Astrocyte of the spinal cord (primary cell): ENCODE results near the gene CPD.
"Not testable (repeated sequence)": the region's sequence is repeated elsewhere in the genome, so short reads cannot be mapped to it uniquely, and the experiment has no call there.

Source experiments
- DNase-seq: peaks from one replicate; pipeline ENCODE4 v3.0.0; 2011; ENCODE audit warnings: low read depth, low spot score
- H3K4me3 ChIP-seq: 2 replicates; pipeline ENCODE4 v1.5.1; 2011; ENCODE audit warnings: low read depth, mild to moderate bottlenecking, low read length, moderate library complexity
- CTCF ChIP-seq: IDR thresholded peaks from 2 replicates; pipeline ENCODE4 v1.5.1; 2012; ENCODE audit warnings: low read depth, mild to moderate bottlenecking, low read length, inconsistent platforms
- in situ Hi-C: cut with HindIII; loops from 2 replicates; pipeline ENCODE4 v1.10.0; 2017; ENCODE audit warnings: low sequenced_read_pairs

CPD gene

GRCh38 chr17:30405161-30405560, 26.4 kb downstream of the CPD start:
- no peak overlapping the region for H3K4me3 ChIP-seq
- DNase-seq, result no peak
- in situ Hi-C loops, result no loop called here
- no peak for TF ChIP-seq CTCF

GRCh38 chr17:30410627-30411026, 31.9 kb downstream of the CPD start:
- H3K4me3 ChIP-seq, DNase-seq, in situ Hi-C loops: not testable (repeated sequence)

- H3K4me3 ChIP-seq, in situ Hi-C loops, DNase-seq: not testable (repeated sequence)
Observed at GRCh38 chr17:30412008-30412496, 33.3 kb downstream of the CPD start.

- DNase-seq, result no peak
- no peak for TF ChIP-seq CTCF
- in situ Hi-C loops, result no loop called here
- H3K4me3 ChIP-seq, result no peak overlapping the region
Observed at GRCh38 chr17:30413109-30413508, 34.4 kb downstream of the CPD start.

- no peak for DNase-seq
- TF ChIP-seq CTCF, result no peak
- H3K4me3 ChIP-seq, result no peak overlapping the region
- in situ Hi-C loops, result no loop called here
Observed at GRCh38 chr17:30414486-30414885, 35.8 kb downstream of the CPD start.

GRCh38 chr17:30415491-30415890, 36.8 kb downstream of the CPD start:
- in situ Hi-C loops, result no loop called here
- TF ChIP-seq CTCF, result no peak
- no peak overlapping the region for H3K4me3 ChIP-seq
- no peak for DNase-seq

GRCh38 chr17:30418070-30418469, 39.3 kb downstream of the CPD start:
- H3K4me3 ChIP-seq, DNase-seq, in situ Hi-C loops: not testable (repeated sequence)

GRCh38 chr17:30421592-30421991, 42.9 kb downstream of the CPD start:
- no peak for TF ChIP-seq CTCF
- in situ Hi-C loops, result no loop called here
- DNase-seq, result no peak

More at GRCh38 chr17:30421592-30421991, 42.9 kb downstream of the CPD start:
- H3K4me3 ChIP-seq, result no peak overlapping the region
